PC-3 (cell line): Measurements from ENCODE around the gene UMODL1. TPM values are rescaled to one million over a fixed set of nuclear protein-coding genes. Genes with fewer than 3 reads are reported as not detected.

ENCODE experiments used
- ATAC-seq: fragments of 200-7000 bp; cut with Tn5 transposase; 2 replicates; pipeline ENCODE4 v1.9.1; 2020; ENCODE audit warnings: mild to moderate bottlenecking, moderate library complexity
- BruUV-seq: library from RNA; stranded (reverse); fragments of 400-500 nt; replicated peaks from 2 replicates; lab custom pipeline; 2021; lab: Mats Ljungman, UMichigan
- CTCF ChIA-PET: fragments of 300-600 bp; sonication (Branson Sonifier 250); formaldehyde crosslinking; loops from one replicate; lab custom pipeline; 2022; ENCODE audit warnings: antibody characterized with exemption; lab: Charles Lee
- POLR2A ChIA-PET: fragments of 300-600 bp; sonication (Branson Sonifier 250); formaldehyde crosslinking; loops from one replicate; lab custom pipeline; 2022; ENCODE audit warnings: antibody characterized with exemption; ENCODE audit not compliant: unreplicated experiment; lab: Charles Lee
- DNase-seq: peaks from one replicate; pipeline ENCODE4 v3.0.0-alpha.2; 2015
- H2AFZ ChIP-seq: fragments of 300-600 bp; sonication (generic); 2 replicates; pipeline ENCODE4 v1.6.0; 2016; ENCODE audit warnings: antibody characterized with exemption, low read length
- H3F3A ChIP-seq: fragments of 300-600 bp; sonication (generic); one replicate; pipeline ENCODE4 v1.6.0; 2017; ENCODE audit warnings: antibody characterized with exemption, low read length, control low read depth, mild to moderate bottlenecking; ENCODE audit not compliant: unreplicated experiment
- H3K27ac ChIP-seq: fragments of 300-600 bp; sonication (generic); 2 replicates; pipeline ENCODE4 v1.5.1; 2016; ENCODE audit warnings: mild to moderate bottlenecking, low read length
- H3K27me3 ChIP-seq: fragments of 300-600 bp; sonication (generic); 2 replicates; pipeline ENCODE4 v1.6.1; 2016; ENCODE audit warnings: low read length, mixed read lengths
- H3K36me3 ChIP-seq: fragments of 300-600 bp; sonication (generic); 2 replicates; pipeline ENCODE4 v1.6.1; 2016; ENCODE audit warnings: low read depth, mixed run types, low read length, mixed read lengths
- H3K4me1 ChIP-seq: fragments of 300-600 bp; sonication (generic); 2 replicates; pipeline ENCODE4 v1.5.1; 2016; ENCODE audit warnings: low read length; ENCODE audit not compliant: insufficient read depth
- H3K4me2 ChIP-seq: fragments of 300-600 bp; sonication (generic); 2 replicates; pipeline ENCODE4 v1.6.0; 2016; ENCODE audit warnings: low read length
- H3K4me3 ChIP-seq: fragments of 300-600 bp; sonication (generic); 2 replicates; pipeline ENCODE4 v1.5.1; 2016; ENCODE audit warnings: mild to moderate bottlenecking, low read length, mixed read lengths
- H3K79me2 ChIP-seq: fragments of 300-600 bp; sonication (generic); 2 replicates; pipeline ENCODE4 v1.6.1; 2017; ENCODE audit warnings: low read length, mixed read lengths
- H3K9ac ChIP-seq: fragments of 300-600 bp; sonication (generic); 2 replicates; pipeline ENCODE4 v1.6.0; 2016; ENCODE audit warnings: mild to moderate bottlenecking, low read length
- H3K9me2 ChIP-seq: fragments of 300-600 bp; sonication (generic); replicated peaks from 2 replicates; pipeline ENCODE4 v1.6.1; 2016; ENCODE audit warnings: mixed run types, low read length, mixed read lengths
- H3K9me3 ChIP-seq: fragments of 300-600 bp; sonication (generic); 2 replicates; pipeline ENCODE4 v1.6.1; 2016; ENCODE audit warnings: low read length, mixed read lengths
- H4K20me1 ChIP-seq: fragments of 300-600 bp; sonication (generic); 2 replicates; pipeline ENCODE4 v1.6.1; 2016; ENCODE audit warnings: low read length, mixed read lengths
- CTCF ChIP-seq: fragments of 300-600 bp; sonication (generic); conservative IDR thresholded peaks from 2 replicates; pipeline ENCODE4 v1.5.1; 2017; ENCODE audit warnings: antibody characterized with exemption, low read depth, mild to moderate bottlenecking, low read length
- EZH2 ChIP-seq: fragments of 300-600 bp; sonication (generic); IDR thresholded peaks from one replicate; pipeline ENCODE4 v1.6.1; 2017; ENCODE audit warnings: antibody characterized with exemption, mild to moderate bottlenecking, low read length; ENCODE audit not compliant: unreplicated experiment
- EZH2phosphoT487 ChIP-seq: fragments of 300-600 bp; sonication (generic); IDR thresholded peaks from 2 replicates; pipeline ENCODE4 v1.6.1; 2018; ENCODE audit warnings: mild to moderate bottlenecking, antibody characterized with exemption, low read length, borderline replicate concordance
- intact Hi-C: fragments of 100-400 bp; cut with micrococcal nuclease; formaldehyde crosslinking; loops from 2 replicates; pipeline ENCODE4 v1.9.0; 2023
- total RNA-seq: library from RNA; depleted of rRNA; stranded (reverse); fragments of >200 nt; gene quantifications from 2 replicates; pipeline ENCODE4 v1.2.3, GENCODE V29; 2014

UMODL1 gene
- total RNA-seq, 1 experiment from 2014 or later = not detected

GRCh38 chr21:42102526-42102925 lies 31.4 kb downstream of the UMODL1 start:
- TF ChIP-seq EZH2 (no peak), EZH2phosphoT487 (no peak), CTCF (no peak)
- POLR2A ChIA-PET = no interaction called here
- H3K9ac ChIP-seq = no peak overlapping the region
- H3K36me3 ChIP-seq = no peaks in the 10 kb centered on the region
- ATAC-seq = no peak
- no peaks in the 10 kb centered on the region for H3F3A ChIP-seq
- no peaks in the 10 kb centered on the region for H3K79me2 ChIP-seq
- no peak overlapping the region for H3K27ac ChIP-seq
- intact Hi-C loops = no loop called here
- DNase-seq = no peak
- CTCF ChIA-PET = no interaction called here
- H4K20me1 ChIP-seq = no peaks in the 10 kb centered on the region
- H3K4me3 ChIP-seq = no peak overlapping the region
- H3K4me2 ChIP-seq = no peak overlapping the region
- H3K9me2 ChIP-seq = no peaks in the 10 kb centered on the region
- H3K9me3 ChIP-seq = no peaks in the 10 kb centered on the region
- no peaks in the 10 kb centered on the region for H3K27me3 ChIP-seq
- BruUV-seq = no TSS peak
- H2AFZ ChIP-seq = no peak overlapping the region
- peaks cover 19% of the 10 kb centered on the region for H3K4me1 ChIP-seq

- Histone ChIP-seq H3K9ac (no peak overlapping the region), H3K4me3 (no peak overlapping the region), H3K9me3 (no peaks in the 10 kb centered on the region), H3K4me2 (no peak overlapping the region), H3K27me3 (no peaks in the 10 kb centered on the region), H3K9me2 (no peaks in the 10 kb centered on the region), H3K27ac (no peak overlapping the region), H3K36me3 (no peaks in the 10 kb centered on the region), H3K4me1 (peaks cover 19% of the 10 kb centered on the region), H3F3A (no peaks in the 10 kb centered on the region), H4K20me1 (no peaks in the 10 kb centered on the region), H3K79me2 (no peaks in the 10 kb centered on the region), H2AFZ (no peak overlapping the region)
- POLR2A ChIA-PET = no interaction called here
- intact Hi-C loops = no loop called here
- BruUV-seq = no TSS peak
- ATAC-seq = no peak
- no peak for DNase-seq
- no peak for TF ChIP-seq CTCF
- no peak for TF ChIP-seq EZH2phosphoT487
- no peak for TF ChIP-seq EZH2
- CTCF ChIA-PET = no interaction called here
Measured at GRCh38 chr21:42102991-42103390, 31.9 kb downstream of the UMODL1 start.

GRCh38 chr21:42103843-42104242 lies 32.7 kb downstream of the UMODL1 start:
- H3F3A ChIP-seq = no peaks in the 10 kb centered on the region
- TF ChIP-seq CTCF = no peak
- no peak for TF ChIP-seq EZH2phosphoT487
- no peak for TF ChIP-seq EZH2
- H3K9me2 ChIP-seq = no peaks in the 10 kb centered on the region
- H3K79me2 ChIP-seq = no peaks in the 10 kb centered on the region
- 0 out of 2 replicates have a peak, but pooled peaks cover 11% of the 10 kb centered on the region for H3K4me1 ChIP-seq
- H2AFZ ChIP-seq = no peak overlapping the region
- no peak overlapping the region for H3K4me3 ChIP-seq
- BruUV-seq = no TSS peak
- no peaks in the 10 kb centered on the region for H3K36me3 ChIP-seq
- CTCF ChIA-PET = interaction anchor here (0.9 kb wide), 1 partner anchor 18 kb away, joined by 3 read pairs; no protein-coding TSS in a partner anchor
- POLR2A ChIA-PET = no interaction called here
- H3K27ac ChIP-seq = no peak overlapping the region
- ATAC-seq = no peak
- H3K9me3 ChIP-seq = no peaks in the 10 kb centered on the region
- DNase-seq = no peak
- no peaks in the 10 kb centered on the region for H3K27me3 ChIP-seq
- intact Hi-C loops = no loop called here
- no peak overlapping the region for H3K4me2 ChIP-seq
- no peaks in the 10 kb centered on the region for H4K20me1 ChIP-seq
- H3K9ac ChIP-seq = no peak overlapping the region
